Measurements from ENCODE around the gene OTOA.
A peak's percentile ranks its signal among the peaks of the same experiment; 100 is the strongest.
"Not testable (repeated sequence)": the region's sequence is repeated elsewhere in the genome, so short reads cannot be mapped to it uniquely, and the experiment has no call there.

The OTOA gene

DNA sequence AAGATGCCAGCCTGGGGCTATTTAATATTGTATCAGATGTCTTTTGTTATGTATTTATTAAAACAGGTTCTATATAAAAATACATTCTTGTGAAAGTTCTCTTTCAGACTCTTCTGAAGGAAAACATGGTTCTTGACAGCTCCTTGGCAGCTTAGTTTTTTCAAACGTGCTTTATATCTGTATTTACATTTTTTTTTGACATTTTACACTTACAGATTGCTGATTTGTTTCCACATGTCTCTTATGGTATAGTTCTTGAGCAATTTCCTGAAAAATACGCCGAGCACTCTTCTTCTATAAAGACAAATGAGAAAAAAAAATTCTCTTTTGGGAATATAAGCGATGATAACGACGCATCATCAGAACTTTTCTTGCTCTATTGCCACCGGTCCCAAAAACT is 20.9 kb upstream of the OTOA start:
- DNase-seq: no peak

DNA sequence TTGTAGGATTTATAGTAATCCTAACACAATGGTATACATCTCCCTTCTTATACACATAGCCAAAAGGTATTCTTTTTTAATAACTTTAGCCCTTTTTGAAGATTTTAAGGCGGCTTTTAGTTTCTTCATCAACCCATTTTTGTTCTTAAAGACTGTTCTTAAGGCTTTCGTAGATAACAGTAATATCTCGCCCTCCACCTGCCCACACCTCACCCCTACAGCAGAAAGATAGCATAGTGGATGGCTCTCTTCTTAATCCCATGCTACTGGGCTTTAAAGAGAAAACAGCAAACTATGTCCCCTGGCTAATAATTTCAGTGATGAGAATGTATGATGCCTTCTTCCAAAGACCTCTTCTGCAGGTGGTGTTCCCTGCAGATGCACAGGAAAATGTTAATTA is 20.0 kb upstream of the OTOA start:
- DNase-seq: no peak

GRCh38 chr16:21644674-21645073 is 19.1 kb upstream of the OTOA start:
- DNase-seq: no peak

- no peak for DNase-seq
Measured at GRCh38 chr16:21645261-21645721, 18.5 kb upstream of the OTOA start.

DNA sequence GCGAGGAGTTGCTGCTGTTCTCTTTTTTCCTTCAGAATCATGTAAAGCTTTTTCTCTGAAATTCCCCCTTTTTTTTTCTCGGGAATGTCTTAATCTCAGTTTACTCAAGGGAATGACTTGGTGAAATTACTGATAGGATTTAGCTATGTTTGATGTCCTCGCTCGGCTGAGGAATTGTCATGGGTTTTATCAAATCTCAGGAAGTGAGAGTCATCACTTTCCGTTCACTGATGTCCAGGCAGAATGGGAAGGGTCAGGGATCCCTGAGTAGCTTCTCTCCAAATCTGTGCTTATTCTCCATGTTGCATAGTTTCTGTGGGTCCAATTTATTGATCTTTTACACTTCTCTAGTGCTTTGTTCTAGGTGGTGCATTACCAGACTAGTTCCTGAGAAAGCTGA is 17.7 kb upstream of the OTOA start:
- no peak for DNase-seq

- DNase-seq: no peak
Measured at GRCh38 chr16:21646721-21647561, 16.8 kb upstream of the OTOA start.

DNA sequence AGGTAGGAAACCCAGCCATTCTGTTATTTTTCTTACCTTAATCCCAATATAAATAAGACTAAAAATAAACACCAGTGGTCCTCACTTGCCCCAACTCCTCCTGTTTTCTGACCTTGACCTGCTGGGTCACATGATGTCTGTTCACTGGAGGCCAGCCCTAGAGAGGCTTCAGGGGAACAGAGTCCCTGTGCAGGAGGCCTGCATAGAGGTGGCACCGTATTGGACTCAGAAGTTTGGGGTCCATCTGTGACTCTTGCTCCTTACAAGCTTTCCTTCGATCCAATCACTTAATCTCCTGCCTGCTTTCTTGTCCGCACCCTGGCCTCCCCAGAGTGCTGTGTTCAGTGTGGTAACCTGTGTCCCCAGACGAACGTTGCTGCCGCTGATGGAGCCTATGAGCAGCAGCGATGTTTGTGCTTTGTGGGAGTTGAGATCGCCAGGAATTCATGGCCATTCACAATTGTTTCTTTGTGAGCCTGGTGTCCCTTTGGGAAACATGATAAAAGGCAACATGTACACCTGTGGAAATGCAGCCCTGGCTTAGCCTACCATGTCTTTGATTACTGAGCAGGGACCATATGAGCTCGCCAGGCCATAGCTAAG is 16.1 kb upstream of the OTOA start:
- no peak for DNase-seq

GRCh38 chr16:21649826-21650406 is 13.9 kb upstream of the OTOA start:
- not testable (repeated sequence) for DNase-seq

DNA sequence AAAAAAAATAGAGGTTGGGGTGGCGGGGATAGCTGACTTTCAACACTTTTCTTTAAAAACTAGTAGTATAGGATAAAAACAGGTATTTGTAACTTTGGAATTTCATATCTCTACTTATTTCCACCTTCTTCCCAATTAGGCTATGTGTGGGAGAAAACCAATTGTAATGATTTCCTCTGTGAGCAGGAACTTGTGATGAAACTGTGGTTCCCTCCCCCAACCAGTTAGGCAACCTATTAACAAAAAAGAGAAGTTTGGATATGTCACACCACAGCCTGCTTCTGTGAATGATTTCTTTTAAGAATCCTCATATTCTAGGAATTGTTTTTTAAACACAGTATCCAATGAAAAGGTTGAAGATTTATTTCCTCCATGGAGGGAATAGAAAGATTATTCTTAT is 13.2 kb upstream of the OTOA start:
- no peak for DNase-seq

DNA sequence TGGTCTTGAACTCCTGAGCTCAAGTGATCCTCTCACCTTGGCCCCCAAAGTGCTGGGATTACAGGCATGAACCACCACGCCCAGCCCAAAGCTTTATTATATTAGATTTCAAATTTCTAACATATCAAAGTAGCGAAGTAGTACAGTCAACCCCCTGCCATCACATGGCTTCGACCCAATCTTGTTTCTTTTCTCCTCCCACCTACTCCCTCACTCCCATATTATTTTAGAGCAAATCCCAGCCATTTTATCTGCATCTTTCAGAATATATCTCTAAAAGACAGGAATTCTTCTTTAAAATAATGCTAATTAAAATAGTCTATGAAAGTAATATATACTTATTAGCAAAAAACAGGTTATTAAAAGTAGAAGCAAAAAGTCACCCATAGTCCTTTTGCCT is 12.3 kb upstream of the OTOA start:
- DNase-seq: no peak

GRCh38 chr16:21652453-21652852 is 11.3 kb upstream of the OTOA start, which contains the start of gene IGSF6:
TSS of gene IGSF6 (minus strand) at chr16:21652608. CDS start at chr16:21652598, 10 bp downstream.
- DNase-seq: no peak

- no peak for DNase-seq
Measured at GRCh38 chr16:21653571-21653970, 10.2 kb upstream of the OTOA start.

- DNase-seq: no peak
Measured at GRCh38 chr16:21654466-21654865, 9.3 kb upstream of the OTOA start.

DNA sequence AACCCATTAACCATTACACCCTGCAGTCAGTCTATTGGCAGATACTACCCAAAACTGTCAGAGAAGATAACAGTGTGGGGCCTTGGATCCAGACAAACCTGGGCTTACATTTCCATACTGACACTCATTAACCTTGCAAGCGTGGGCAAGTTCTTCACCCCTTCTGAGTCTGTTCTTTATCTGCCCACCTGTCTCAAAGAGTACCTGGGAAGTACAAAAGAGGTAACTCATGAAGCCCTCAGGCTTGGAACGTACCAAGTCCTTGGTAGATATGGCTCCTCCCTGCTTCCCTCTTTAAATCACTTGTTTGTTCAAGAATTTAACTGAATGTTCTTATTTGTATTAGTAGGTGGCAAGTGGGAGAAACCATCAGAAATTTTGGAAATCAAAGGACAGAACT is 8.9 kb upstream of the OTOA start:
- no peak for DNase-seq

DNA sequence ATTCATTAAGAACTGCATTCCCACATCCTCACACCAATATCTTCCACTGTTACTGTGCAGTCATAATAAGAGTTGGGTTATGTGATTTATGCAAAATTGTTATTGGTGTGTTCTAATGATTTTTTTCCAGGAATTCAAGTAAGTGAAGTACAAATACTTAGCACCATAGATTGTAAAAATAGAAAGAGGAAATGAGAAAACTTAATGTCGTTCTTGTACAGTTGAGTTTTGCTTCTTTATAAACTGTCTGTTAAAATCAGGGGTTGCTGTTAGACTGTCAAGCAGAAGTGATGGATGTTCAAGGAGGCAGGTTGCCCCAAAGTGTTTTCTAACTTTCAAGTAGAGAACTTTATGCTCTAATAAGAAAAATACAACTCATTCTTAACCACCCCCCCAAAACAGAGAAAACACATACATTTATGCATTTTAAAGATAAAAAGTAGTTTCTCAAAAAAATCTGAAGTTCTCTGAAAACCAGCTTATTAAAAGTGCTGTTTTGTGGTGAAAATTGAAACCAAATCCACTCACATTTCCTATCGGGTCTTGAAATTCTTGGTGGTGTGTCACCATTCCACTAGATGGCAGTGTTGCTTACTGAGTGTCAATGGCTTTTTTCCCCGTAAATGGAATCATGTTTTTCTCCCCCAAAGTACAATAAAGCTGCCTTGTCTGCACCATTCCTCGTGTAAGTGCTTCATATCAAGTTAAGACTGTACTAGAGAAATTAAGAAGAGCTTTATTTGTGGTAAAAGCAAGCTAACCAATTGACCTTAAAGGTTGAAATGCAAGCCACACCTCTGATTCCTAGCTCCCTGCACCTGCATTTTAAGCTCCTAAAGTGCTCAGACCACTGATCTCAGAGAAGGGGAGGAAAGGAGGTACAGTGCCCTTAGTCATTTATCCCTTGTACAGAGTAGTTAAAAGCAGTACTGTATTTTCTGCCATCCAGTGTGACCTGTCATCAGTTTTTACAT is 6.7 kb upstream of the OTOA start:
- DNase-seq: peak; percentile 16 to 34

DNA sequence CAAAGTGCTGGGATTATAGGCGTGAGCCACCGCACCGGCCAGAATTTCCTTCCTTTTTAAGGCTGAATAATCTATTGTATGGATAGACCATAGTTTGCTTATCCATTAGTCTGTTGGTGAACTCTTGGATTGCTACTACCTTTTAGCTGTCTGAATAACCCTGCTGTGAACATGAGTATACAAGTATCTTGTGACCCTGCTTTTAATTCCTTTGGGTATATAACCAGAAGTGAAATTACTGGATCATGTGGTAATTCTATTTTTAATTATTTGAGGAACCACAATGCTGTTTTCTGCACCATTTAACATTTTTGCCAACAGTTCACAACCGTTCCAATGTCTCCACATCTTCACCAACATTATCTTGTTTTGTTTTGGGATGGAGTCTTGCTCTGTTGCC is 4.6 kb upstream of the OTOA start:
- no peak for DNase-seq

GRCh38 chr16:21664801-21665492 is 1.2 kb downstream of the OTOA start:
- DNase-seq: no peak

- DNase-seq: no peak
Measured at GRCh38 chr16:21666772-21667171, 3.0 kb downstream of the OTOA start.

- no peak for DNase-seq
Measured at GRCh38 chr16:21667575-21667974, 3.8 kb downstream of the OTOA start.

GRCh38 chr16:21673469-21673868 is 9.7 kb downstream of the OTOA start:
- DNase-seq: no peak

- not testable (repeated sequence) for DNase-seq
Measured at GRCh38 chr16:21674456-21674855, 10.7 kb downstream of the OTOA start.

DNA sequence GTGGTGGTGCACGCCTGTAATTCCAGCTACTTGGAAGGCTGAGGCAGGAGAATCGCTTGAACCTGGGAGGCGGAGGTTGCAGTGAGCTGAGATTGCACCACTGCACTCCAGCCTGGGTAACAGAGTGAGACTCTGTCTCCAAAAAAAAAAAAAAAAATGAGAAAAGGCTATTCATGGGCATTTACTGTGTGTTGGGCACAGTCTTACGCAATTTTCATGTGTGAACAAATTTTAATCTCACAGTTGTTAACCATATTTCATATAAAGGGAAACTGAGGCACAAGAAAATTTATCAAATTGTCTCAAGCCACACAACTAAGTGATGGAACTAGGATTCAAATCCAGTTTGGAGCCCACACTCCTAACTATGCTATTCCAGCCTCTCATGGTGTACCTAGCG is 16.9 kb downstream of the OTOA start:
- DNase-seq: not testable (repeated sequence)
